RPMI8226 (cell line): ENCODE results near the gene FKBP6.
"Not testable (repeated sequence)": the region's sequence is repeated elsewhere in the genome, so short reads cannot be mapped to it uniquely, and the experiment has no call there.

Experiments
- DNase-seq: peaks from one replicate; pipeline ENCODE4 v3.0.0-alpha.2; 2015

FKBP6 gene

GRCh38 chr7:73324081-73324845 is 3.7 kb upstream of the FKBP6 start:
- DNase-seq, result peak; percentile 88

GRCh38 chr7:73325424-73325823 is 2.5 kb upstream of the FKBP6 start:
- not testable (repeated sequence) for DNase-seq

GRCh38 chr7:73327449-73327848 is 512 bp upstream of the FKBP6 start:
- not testable (repeated sequence) for DNase-seq

- no peak for DNase-seq
Measured at GRCh38 chr7:73328696-73329095, 735 bp downstream of the FKBP6 start.

DNA sequence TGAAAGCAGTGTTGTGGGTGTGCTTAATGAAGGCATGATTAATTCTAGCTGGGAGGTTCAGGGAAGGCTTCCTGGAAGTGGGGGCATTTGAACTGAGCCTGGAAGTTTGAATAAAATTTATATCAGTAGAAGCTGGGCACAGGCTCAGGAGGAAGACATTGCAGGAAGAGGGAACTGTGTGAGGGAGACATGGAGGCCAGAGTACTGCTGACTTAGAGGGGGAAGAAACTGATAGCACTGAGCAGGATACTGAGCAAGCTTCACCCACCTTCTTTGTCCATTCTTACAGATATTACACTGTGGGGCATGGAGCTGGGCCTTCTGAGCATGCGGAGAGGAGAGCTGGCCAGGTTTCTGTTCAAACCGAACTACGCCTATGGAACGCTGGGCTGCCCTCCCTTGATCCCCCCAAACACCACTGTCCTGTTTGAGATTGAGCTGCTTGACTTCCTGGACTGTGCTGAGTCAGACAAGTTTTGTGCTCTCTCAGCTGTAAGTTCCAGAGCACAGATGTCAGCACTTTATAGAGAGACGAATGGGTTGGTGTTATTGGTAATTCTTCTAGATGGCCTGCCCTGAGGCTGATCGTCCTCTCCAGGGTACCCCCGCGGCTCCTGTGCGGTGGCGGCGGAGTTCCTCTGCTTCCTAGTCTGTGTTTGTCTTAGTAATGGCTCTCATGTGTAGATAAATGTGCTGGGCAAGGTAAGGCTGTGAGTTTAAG is 2.1 kb downstream of the FKBP6 start:
- DNase-seq, result peak; percentile 89

GRCh38 chr7:73330772-73331171 is 2.8 kb downstream of the FKBP6 start:
- peak; percentile 27 for DNase-seq

- no peak for DNase-seq
Measured at GRCh38 chr7:73332447-73332846, 4.5 kb downstream of the FKBP6 start.

DNA sequence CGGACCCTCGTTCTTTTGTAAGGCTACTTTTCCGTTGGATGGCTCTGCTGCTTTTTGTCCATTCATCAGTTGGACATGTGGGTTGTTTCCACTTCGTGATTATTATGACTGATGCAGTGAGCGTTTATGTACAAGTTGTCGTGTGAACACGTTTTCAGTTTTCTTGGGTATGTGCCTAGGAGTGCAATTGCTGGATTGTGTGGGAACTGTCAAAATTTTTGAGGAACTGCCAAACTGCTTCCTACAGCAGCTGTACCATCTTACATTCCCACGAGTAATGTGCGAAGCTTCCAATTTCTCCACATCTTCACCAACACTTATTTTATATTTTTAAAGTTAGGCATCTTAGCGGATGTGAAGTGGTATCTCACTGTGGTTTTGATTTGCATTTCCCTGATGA is 10.4 kb downstream of the FKBP6 start:
- DNase-seq, result no peak

DNA sequence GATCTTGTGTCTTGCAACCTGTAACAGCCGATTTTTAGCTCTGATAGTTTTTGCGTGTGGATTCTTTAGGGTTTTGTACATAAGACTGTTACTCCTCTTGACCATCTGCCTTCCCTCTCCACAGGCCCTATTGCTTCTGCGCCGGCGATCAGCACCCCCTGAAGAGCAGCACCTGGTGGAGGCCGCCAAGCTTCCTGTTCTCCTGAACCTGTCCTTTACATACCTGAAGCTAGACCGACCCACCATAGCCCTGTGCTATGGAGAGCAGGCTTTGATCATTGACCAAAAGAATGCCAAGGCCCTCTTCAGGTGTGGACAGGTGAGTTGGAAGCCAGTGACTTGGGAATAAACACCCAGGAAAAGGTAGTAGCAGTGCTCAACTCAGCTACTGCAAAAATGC is 12.6 kb downstream of the FKBP6 start:
- DNase-seq, result no peak

- DNase-seq, result peak; percentile 40
Measured at GRCh38 chr7:73341877-73342276, 13.9 kb downstream of the FKBP6 start.

DNA sequence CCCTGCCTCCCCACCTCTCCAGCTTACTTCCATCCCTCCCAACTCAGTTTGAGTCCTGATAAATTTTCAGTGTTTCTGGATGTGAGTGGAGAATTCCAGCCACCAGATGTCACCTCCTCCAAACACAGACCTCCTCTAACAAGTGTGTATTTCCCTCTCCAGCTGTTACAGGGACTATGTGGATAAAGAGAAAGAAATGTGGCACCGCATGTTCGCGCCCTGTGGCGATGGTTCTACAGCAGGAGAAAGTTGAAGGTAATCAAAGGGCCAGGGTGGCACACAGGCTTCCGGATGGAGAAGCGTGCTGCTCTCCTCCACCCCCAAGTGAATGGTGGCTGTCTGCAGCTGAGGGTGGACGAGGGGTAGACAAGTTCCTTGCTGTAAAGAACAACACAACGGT is 14.7 kb downstream of the FKBP6 start:
- DNase-seq, result no peak

DNA sequence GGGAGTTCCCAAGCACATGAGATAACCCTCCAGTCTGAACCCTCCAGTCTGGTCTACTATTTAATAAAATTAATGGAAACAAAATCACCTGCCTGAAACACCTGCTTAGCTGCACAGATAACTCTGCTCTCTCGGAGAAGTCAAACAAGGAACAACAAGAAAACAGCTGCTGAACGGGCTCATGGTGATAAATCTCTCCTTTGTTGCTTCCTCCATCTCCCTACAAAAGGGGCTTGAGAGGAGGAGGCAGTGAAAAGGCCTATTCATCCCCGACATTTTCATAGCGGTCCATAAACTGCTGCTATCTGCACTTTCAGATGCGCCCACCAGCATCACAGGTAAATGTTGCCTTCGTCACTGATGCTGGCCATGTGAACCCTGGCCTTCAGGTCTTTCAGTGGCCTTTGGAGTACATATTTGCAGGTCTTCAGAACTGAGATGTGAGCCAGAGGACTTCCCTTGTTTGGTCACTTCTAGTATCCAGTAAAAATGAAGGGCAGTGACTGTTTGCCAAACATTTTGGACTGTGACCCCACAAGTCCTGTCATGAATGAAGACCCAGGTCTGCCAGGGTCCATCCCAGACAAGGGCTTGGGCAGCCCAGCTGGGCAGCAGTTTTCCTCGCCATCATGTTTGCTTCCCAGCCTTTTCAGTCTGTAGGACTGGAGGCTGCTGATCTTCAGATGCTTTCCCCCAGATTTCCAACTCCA is 15.9 kb downstream of the FKBP6 start:
- no peak for DNase-seq

- no peak for DNase-seq
Measured at GRCh38 chr7:73345538-73345937, 17.6 kb downstream of the FKBP6 start.

GRCh38 chr7:73345951-73346350 is 18.0 kb downstream of the FKBP6 start:
- DNase-seq, result no peak

GRCh38 chr7:73349763-73350162 is 21.8 kb downstream of the FKBP6 start:
- DNase-seq, result no peak

- DNase-seq, result no peak
Measured at GRCh38 chr7:73350306-73351068, 22.5 kb downstream of the FKBP6 start.

GRCh38 chr7:73351447-73352167 is 23.6 kb downstream of the FKBP6 start:
- no peak for DNase-seq

DNA sequence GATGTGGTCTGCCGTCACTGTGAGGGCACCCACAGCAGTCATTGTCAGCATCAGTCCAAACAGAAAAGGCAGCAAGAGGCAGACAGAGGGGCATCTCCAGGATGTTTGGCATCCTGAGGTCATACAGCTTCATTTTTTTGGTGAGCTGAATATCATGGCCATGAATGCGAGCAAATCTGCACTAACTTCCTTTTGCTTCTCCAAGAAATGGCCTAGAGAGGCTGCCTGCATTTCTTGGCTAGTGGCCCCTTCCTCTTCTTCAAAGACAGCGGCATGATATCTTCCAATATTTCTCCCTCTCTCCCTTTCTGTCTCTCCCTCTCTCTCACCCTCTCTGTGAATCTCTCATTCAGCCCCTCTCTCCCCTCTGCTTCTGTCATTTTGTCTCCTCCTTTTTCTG is 24.8 kb downstream of the FKBP6 start:
- no peak for DNase-seq

DNA sequence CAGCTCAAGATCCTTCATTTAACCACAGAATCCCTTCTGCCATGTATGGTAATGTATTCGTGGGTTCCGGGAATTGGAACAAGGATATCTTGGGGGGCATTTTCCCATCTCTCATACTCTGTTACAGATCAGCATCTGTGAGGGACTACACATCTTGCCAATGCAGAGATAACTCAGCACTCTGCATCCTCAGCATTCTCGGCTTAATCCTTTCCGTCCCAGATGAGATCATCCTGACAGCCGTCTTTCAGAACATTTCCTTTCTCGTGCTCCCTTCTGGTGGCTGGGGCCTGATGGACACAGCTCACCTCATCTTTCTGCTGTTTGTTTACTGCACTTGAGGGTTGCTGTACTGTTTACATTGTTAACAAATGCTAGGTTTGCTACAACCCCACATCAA is 25.3 kb downstream of the FKBP6 start:
- no peak for DNase-seq

DNA sequence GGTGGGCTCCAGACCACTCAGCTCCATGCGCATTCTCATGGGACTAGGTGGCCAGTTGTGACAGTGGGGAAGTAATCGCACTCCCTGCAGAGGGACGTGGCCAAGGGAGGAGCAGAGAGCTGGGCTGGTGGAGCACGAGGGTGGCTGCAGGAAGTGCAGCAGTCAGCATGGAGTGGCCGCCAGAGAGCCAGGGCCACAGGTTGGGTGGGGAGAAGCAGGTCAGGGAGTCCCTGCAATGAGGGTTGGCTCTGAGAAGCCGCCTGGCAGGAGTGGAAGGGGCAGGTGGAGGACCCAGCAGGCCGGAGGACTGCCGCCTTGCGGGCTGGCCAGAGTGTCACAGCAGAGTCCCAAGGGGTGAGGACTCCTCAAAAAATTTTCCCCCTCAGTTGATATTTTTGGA is 26.2 kb downstream of the FKBP6 start:
- DNase-seq, result no peak

- no peak for DNase-seq
Measured at GRCh38 chr7:73354821-73355220, 26.9 kb downstream of the FKBP6 start.

DNA sequence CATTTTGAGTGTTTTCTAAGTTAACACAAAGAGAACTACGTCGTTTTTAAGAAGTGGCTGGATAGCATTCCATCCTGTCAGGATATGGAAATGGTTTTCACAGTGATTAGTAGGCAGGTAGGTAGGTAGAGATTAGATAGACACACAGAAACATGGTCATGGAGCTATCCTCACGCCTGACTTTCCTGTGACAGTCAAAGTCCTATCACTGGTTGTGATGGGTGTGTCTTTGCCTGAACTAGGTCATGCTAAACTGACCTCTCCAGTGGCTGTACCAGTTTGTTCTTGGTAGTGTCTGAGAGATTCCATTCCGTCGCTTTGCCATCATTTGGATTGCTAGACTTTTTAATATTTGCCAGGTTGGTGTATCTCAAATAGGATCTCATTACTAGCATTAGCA is 28.2 kb downstream of the FKBP6 start:
- no peak for DNase-seq
